SK-N-SH (cell line): ENCODE results near the gene PSMD9. TPM values are rescaled to one million over a fixed set of nuclear protein-coding genes. Genes with fewer than 3 reads are reported as not detected.
"Not testable (repeated sequence)": the region's sequence is repeated elsewhere in the genome, so short reads cannot be mapped to it uniquely, and the experiment has no call there.

Source experiments
- CTCF ChIA-PET: fragments of 300-600, 350-600 bp; formaldehyde crosslinking; extraction: SDS; loops from one replicate; lab custom pipeline; 2021; lab: Yijun Ruan, JAX
- POLR2A ChIA-PET: fragments of 350-600 bp; sonication (Branson Sonifier 250); formaldehyde crosslinking; extraction: SDS; loops from one replicate; lab custom pipeline; 2020; ENCODE audit warnings: antibody characterized with exemption, inconsistent platforms; lab: Yijun Ruan, JAX
- DNase-seq: peaks from one replicate; pipeline ENCODE4 v3.0.0; 2012
- H2AFZ ChIP-seq: fragments of 200-600 bp; sonication (generic); 2 replicates; pipeline ENCODE4 v1.8.1; 2016; ENCODE audit warnings: antibody characterized with exemption, mild to moderate bottlenecking, low read depth
- H3F3A ChIP-seq: fragments of 200-600 bp; sonication (generic); replicated peaks from 2 replicates; pipeline ENCODE3; 2016; ENCODE audit warnings: antibody characterized with exemption, mild to moderate bottlenecking; ENCODE audit not compliant: insufficient read depth
- H3K27ac ChIP-seq, 2 experiments: fragments of 200-500 bp in 1 of 2; fragments of 200-600 bp in 1 of 2; sonication (Bioruptor generic) in 1 of 2; sonication (generic), shearing (Covaris generic) in 1 of 2; 2 replicates each; pipeline versions ENCODE4 v1.5.1 to v1.6.1; 2014 to 2016; ENCODE audit warnings: low read depth in 2 of 2, inconsistent platforms in 1 of 2, low read length in 1 of 2, mild to moderate bottlenecking in 1 of 2, mixed read lengths in 1 of 2
- H3K27me3 ChIP-seq: fragments of 200-600 bp; sonication (generic), shearing (Covaris generic); 2 replicates; pipeline ENCODE4 v1.6.1; 2016; ENCODE audit warnings: mixed run types; ENCODE audit not compliant: insufficient read depth
- H3K36me3 ChIP-seq, 2 experiments: fragments of 200-500 bp in 1 of 2; fragments of 200-600 bp in 1 of 2; sonication (Bioruptor generic) in 1 of 2; sonication (generic) in 1 of 2; replicated peaks in 1 of 2; 2 replicates each; pipeline versions ENCODE3 to v1.5.1; 2014 to 2016; ENCODE audit warnings: low read length in 1 of 2, mild to moderate bottlenecking in 1 of 2; ENCODE audit not compliant: insufficient read depth in 2 of 2, control insufficient read depth in 1 of 2
- H3K4me1 ChIP-seq, 2 experiments: fragments of 200-500 bp in 1 of 2; fragments of 200-600 bp in 1 of 2; sonication (Bioruptor generic) in 1 of 2; sonication (generic), shearing (Covaris generic) in 1 of 2; 2 replicates each; pipeline versions ENCODE4 v1.5.1 to v1.6.1; 2014 to 2016; ENCODE audit warnings: low read depth in 1 of 2, low read length in 1 of 2, mixed run types in 1 of 2; ENCODE audit not compliant: insufficient read depth in 2 of 2, control insufficient read depth in 1 of 2
- H3K4me2 ChIP-seq: fragments of 200-600 bp; sonication (generic), shearing (Covaris generic); 2 replicates; pipeline ENCODE4 v1.6.1; 2017; ENCODE audit warnings: mixed run types
- H3K4me3 ChIP-seq, 2 experiments: fragments of 200-500 bp in 1 of 2; fragments of 200-600 bp in 1 of 2; sonication (Bioruptor generic) in 1 of 2; sonication (generic), shearing (Covaris generic) in 1 of 2; 2 replicates each; pipeline versions ENCODE4 v1.5.1 to v1.8.1; 2014 to 2016; ENCODE audit warnings: low read depth in 2 of 2, inconsistent platforms in 1 of 2, low read length in 1 of 2, mild to moderate bottlenecking in 1 of 2, mixed read lengths in 1 of 2, moderate library complexity in 1 of 2
- H3K79me2 ChIP-seq: fragments of 200-600 bp; sonication (generic); 2 replicates; pipeline ENCODE4 v1.8.1; 2017; ENCODE audit warnings: mild to moderate bottlenecking; ENCODE audit not compliant: insufficient read depth
- H3K9ac ChIP-seq: fragments of 200-600 bp; sonication (generic); 2 replicates; pipeline ENCODE4 v1.6.1; 2017; ENCODE audit warnings: mixed run types
- H3K9me2 ChIP-seq: fragments of 200-600 bp; sonication (generic); 2 replicates; pipeline ENCODE4 v1.6.1; 2017; ENCODE audit warnings: mixed run types
- H3K9me3 ChIP-seq: fragments of 200-600 bp; sonication (generic); 2 replicates; pipeline ENCODE4 v1.6.1; 2017; ENCODE audit warnings: mixed run types, mild to moderate bottlenecking, moderate library complexity
- H4K20me1 ChIP-seq: fragments of 200-600 bp; sonication (generic); 2 replicates; pipeline ENCODE4 v1.6.1; 2017; ENCODE audit warnings: mild to moderate bottlenecking, mixed run types; ENCODE audit not compliant: insufficient read depth
- CTCF ChIP-seq: fragments of 200-600 bp; sonication (generic); IDR thresholded peaks from 2 replicates; pipeline ENCODE4 v1.6.1; 2017; ENCODE audit warnings: antibody characterized with exemption, mild to moderate bottlenecking, moderate library complexity
- EP300 ChIP-seq, 2 experiments: IDR thresholded peaks; 2 replicates each; pipeline versions ENCODE4 v1.4.0 to v1.6.1; 2012; ENCODE audit warnings: borderline replicate concordance in 1 of 2, low read depth in 1 of 2, low read length in 1 of 2
- FOXJ3 ChIP-seq: sonication (generic); formaldehyde crosslinking; IDR thresholded peaks from 2 replicates; pipeline ENCODE4 v1.5.1; 2020; ENCODE audit warnings: mild to moderate bottlenecking, missing genetic modification reagents
- FOXM1 ChIP-seq: IDR thresholded peaks from 2 replicates; pipeline ENCODE4 v1.4.0; 2012; ENCODE audit warnings: low read depth, mild to moderate bottlenecking
- GATA2 ChIP-seq: sonication (generic); formaldehyde crosslinking; IDR thresholded peaks from 2 replicates; pipeline ENCODE4 v1.5.0; 2020; ENCODE audit warnings: mild to moderate bottlenecking, missing genetic modification reagents
- JUND ChIP-seq: IDR thresholded peaks from 2 replicates; pipeline ENCODE4 v1.4.0; 2012
- MXI1 ChIP-seq: IDR thresholded peaks from 2 replicates; pipeline ENCODE4 v1.6.1; 2012; ENCODE audit warnings: mild to moderate bottlenecking, low read depth, low read length, improper control_type of control experiment
- NFIC ChIP-seq: IDR thresholded peaks from 2 replicates; pipeline ENCODE4 v1.4.0; 2012; ENCODE audit warnings: borderline replicate concordance
- POLR2AphosphoS5 ChIP-seq: IDR thresholded peaks from 2 replicates; pipeline ENCODE4 v1.6.1; 2012; ENCODE audit warnings: low read depth, low read length
- RFX5 ChIP-seq: IDR thresholded peaks from 2 replicates; pipeline ENCODE4 v1.6.1; 2012; ENCODE audit warnings: mild to moderate bottlenecking, improper control_type of control experiment, low read length
- SIN3A ChIP-seq: IDR thresholded peaks from 2 replicates; pipeline ENCODE4 v1.6.1; 2012; ENCODE audit warnings: low read depth, mild to moderate bottlenecking, low read length, moderate library complexity, borderline replicate concordance
- SMC3 ChIP-seq: IDR thresholded peaks from 2 replicates; pipeline ENCODE4 v1.6.1; 2012; ENCODE audit warnings: low read depth, low read length, improper control_type of control experiment
- USF2 ChIP-seq: fragments of 150-350 bp; IDR thresholded peaks from 2 replicates; pipeline ENCODE4 v1.6.1; 2017; ENCODE audit warnings: antibody characterized with exemption, low read length, low read depth, borderline replicate concordance
- WGBS: methylation state at CpG from one replicate; pipeline ENCODE4 v1.1.6; 2017; ENCODE audit warnings: low lambda C conversion rate; 5-methylcytosine and 5-hydroxymethylcytosine counted together
- polyA plus RNA-seq, 3 experiments: library from polyadenylated mRNA; depleted of rRNA; stranded (reverse); fragments of >200 nt; gene quantifications; 2 replicates each; pipeline ENCODE4 v1.2.3, GENCODE V29; 2012

Gene PSMD9
- polyA plus RNA-seq, 1 of the 3 experiments (the other 2 are of a cell fraction) = 227 TPM

- Histone ChIP-seq H3K4me1 (no peaks in the 10 kb centered on the region), H3K4me2 (no peak overlapping the region), H3K9me2 (no peaks in the 10 kb centered on the region), H2AFZ (no peak overlapping the region), H3K9me3 (no peaks in the 10 kb centered on the region), H3K36me3 (no peaks in the 10 kb centered on the region), H3K27me3 (no peaks in the 10 kb centered on the region), H3K9ac (no peak overlapping the region), H4K20me1 (no peaks in the 10 kb centered on the region), H3K4me3 (no peak overlapping the region), H3K79me2 (no peaks in the 10 kb centered on the region), H3F3A (no peaks in the 10 kb centered on the region), H3K27ac (no peak overlapping the region)
- DNase-seq = no peak
- 88% methylated on average over 6 of the region's 6 CpGs for WGBS
- ChIA-PET POLR2A (no interaction called here), CTCF (interaction anchor here (1.7 kb wide), 1 partner anchor 39 kb away, joined by 7 read pairs; the partner anchor contains the start of gene PSMD9)
- TF ChIP-seq USF2 (no peak), EP300 (IDR thresholded peaks at IDR 0.05; ENCODE audit: borderline replicate concordance in 1 of 2, low read depth in 1 of 2, low read length in 1 of 2) (no peak), CTCF (no peak)
Observed at GRCh38 chr12:121849211-121849610, 39.4 kb upstream of the PSMD9 start.

GRCh38 chr12:121849665-121850064, 38.9 kb upstream of the PSMD9 start:
- TF ChIP-seq SIN3A = no peak
- no peak for TF ChIP-seq GATA2 (CRISPR knock-in tag)
- TF ChIP-seq EP300 (IDR thresholded peaks at IDR 0.05; ENCODE audit: borderline replicate concordance in 1 of 2, low read depth in 1 of 2, low read length in 1 of 2) = no peak
- no peak for TF ChIP-seq SMC3
- no peak for TF ChIP-seq JUND
- TF ChIP-seq RFX5 = no peak
- TF ChIP-seq POLR2AphosphoS5 = no peak
- no peak for TF ChIP-seq NFIC
- no peak for TF ChIP-seq CTCF
- TF ChIP-seq FOXM1 = no peak
- no peak for TF ChIP-seq MXI1
- TF ChIP-seq FOXJ3 (CRISPR knock-in tag) = no peak
- POLR2A ChIA-PET = no interaction called here
- no peak overlapping the region for H3K4me3 ChIP-seq
- no peaks in the 10 kb centered on the region for H3K79me2 ChIP-seq
- H3K4me1 ChIP-seq = no peaks in the 10 kb centered on the region
- no peaks in the 10 kb centered on the region for H3K9me2 ChIP-seq
- no peaks in the 10 kb centered on the region for H3K27me3 ChIP-seq
- no peaks in the 10 kb centered on the region for H3K9me3 ChIP-seq
- H3K9ac ChIP-seq = no peak overlapping the region
- no peak overlapping the region for H3K4me2 ChIP-seq
- 95% methylated on average over 5 of the region's 13 CpGs for WGBS
- H4K20me1 ChIP-seq = no peaks in the 10 kb centered on the region
- no peak overlapping the region for H2AFZ ChIP-seq
- CTCF ChIA-PET = interaction anchor here (1.7 kb wide), 1 partner anchor 39 kb away, joined by 7 read pairs; the partner anchor contains the start of gene PSMD9
- H3F3A ChIP-seq = no peaks in the 10 kb centered on the region
- no peak for DNase-seq
- H3K27ac ChIP-seq = no peak overlapping the region
- no peaks in the 10 kb centered on the region for H3K36me3 ChIP-seq

- CTCF ChIA-PET = interaction anchor here (0.8 to 0.9 kb wide), 2 partner anchors 28 to 57 kb away, joined by 3 read pairs; no protein-coding TSS in a partner anchor
- H3K4me2 ChIP-seq, H3F3A ChIP-seq, H3K27me3 ChIP-seq, H3K9me2 ChIP-seq, H4K20me1 ChIP-seq, H3K27ac ChIP-seq, POLR2A ChIA-PET, H3K9me3 ChIP-seq, DNase-seq, H3K4me1 ChIP-seq, H3K4me3 ChIP-seq, H3K9ac ChIP-seq, H2AFZ ChIP-seq, H3K36me3 ChIP-seq, H3K79me2 ChIP-seq: not testable (repeated sequence)
- WGBS = 75% methylated on average over 3 of the region's 3 CpGs
Observed at GRCh38 chr12:121852392-121852791, 36.2 kb upstream of the PSMD9 start.
